NOMO-1 (cell line): Measurements from ENCODE around the gene ARID3B.

ENCODE experiments used
- DNase-seq, 2 experiments: peaks; one replicate each; lab custom pipeline; 2025; ENCODE audit not compliant: unreplicated experiment in 2 of 2; lab: John Stamatoyannopoulos, UW

The ARID3B gene

GRCh38 chr15:74603026-74603788 is 62.2 kb downstream of the ARID3B start:
- DNase-seq: no peak

GRCh38 chr15:74603789-74604705 is 63.0 kb downstream of the ARID3B start:
- DNase-seq: no peak

- no peak for DNase-seq
Observed at GRCh38 chr15:74604983-74605794, 64.2 kb downstream of the ARID3B start.

GRCh38 chr15:74605795-74606150 is 64.8 kb downstream of the ARID3B start:
- no peak for DNase-seq

GRCh38 chr15:74608786-74609185 is 67.8 kb downstream of the ARID3B start:
- no peak for DNase-seq

GRCh38 chr15:74609938-74610301 is 68.9 kb downstream of the ARID3B start:
- no peak for DNase-seq

GRCh38 chr15:74610302-74610951 is 69.4 kb downstream of the ARID3B start:
- no peak for DNase-seq

- no peak for DNase-seq
Observed at GRCh38 chr15:74611341-74611740, 70.3 kb downstream of the ARID3B start.

- no peak for DNase-seq
Observed at GRCh38 chr15:74611834-74612233, 70.8 kb downstream of the ARID3B start.

- DNase-seq: no peak
Observed at GRCh38 chr15:74612677-74613076, 71.7 kb downstream of the ARID3B start.

GRCh38 chr15:74613089-74613952 is 72.3 kb downstream of the ARID3B start:
- no peak for DNase-seq

- no peak for DNase-seq
Observed at GRCh38 chr15:74613953-74614743, 73.1 kb downstream of the ARID3B start.

- DNase-seq: peak; percentile 67 to 81
Observed at GRCh38 chr15:74614744-74615507, 73.9 kb downstream of the ARID3B start.

GRCh38 chr15:74615508-74616365 is 74.7 kb downstream of the ARID3B start, which contains the start of gene CLK3:
CLK3 (plus strand) TSS chr15:74615836; CDS start chr15:74619197, 3,361 bp downstream.
- peak; percentile 92 to 96 for DNase-seq

GRCh38 chr15:74616366-74616939 is 75.4 kb downstream of the ARID3B start:
- peak; percentile 66 to 84 for DNase-seq

GRCh38 chr15:74616996-74617395 is 76.0 kb downstream of the ARID3B start:
- no peak for DNase-seq
